Measurements from ENCODE around the gene NXPE4.

Gene NXPE4

GRCh38 chr11:114559425-114560310 is 35.9 kb downstream of the NXPE4 start, which contains the start of gene NXPE1:
NXPE1 (minus strand) TSS chr11:114559881; CDS start chr11:114551201, 8,680 bp downstream.
- DNase-seq: no peak

GRCh38 chr11:114556135-114556534 is 39.5 kb downstream of the NXPE4 start:
- DNase-seq: no peak

DNA sequence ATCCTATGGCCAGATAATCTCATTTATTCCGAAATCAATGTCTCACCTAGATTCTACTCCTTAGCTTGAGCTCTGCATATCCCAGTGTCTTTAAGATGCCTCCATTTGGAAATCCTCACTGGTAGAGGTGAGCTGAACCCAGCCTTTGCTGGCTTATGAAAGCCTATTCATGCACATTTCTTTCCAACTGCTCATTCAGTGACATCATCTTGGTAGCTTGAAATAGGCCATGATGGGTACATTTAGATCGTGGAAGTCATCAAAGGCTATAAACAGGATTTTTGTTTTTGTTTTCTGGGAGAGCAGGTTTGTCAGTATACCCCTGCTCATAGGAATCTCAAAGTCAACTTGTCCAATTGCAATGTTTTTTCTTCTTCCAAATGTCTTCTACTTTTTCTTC is 41.9 kb downstream of the NXPE4 start:
- no peak for DNase-seq

DNA sequence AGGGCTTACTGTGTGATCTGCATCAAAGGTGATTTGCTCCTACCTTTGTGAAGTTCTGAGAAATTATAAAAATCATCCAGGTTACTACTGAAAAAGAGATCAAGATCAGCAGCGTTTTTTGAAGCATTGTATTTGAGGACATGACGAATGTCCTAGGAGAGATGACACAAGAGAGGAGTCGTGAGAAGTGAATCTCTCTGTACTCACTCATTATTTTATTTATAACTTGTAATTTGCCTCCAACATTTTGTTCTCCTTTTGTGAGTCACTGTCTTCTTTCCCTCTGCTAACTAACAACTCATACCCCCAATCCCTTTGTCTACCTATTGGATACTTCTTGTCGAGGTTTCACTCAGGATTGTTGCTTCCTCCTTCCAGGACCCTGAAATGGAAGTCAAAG is 44.5 kb downstream of the NXPE4 start:
- no peak for DNase-seq

GRCh38 chr11:114525682-114526081 is 69.9 kb downstream of the NXPE4 start:
- DNase-seq: no peak

DNA sequence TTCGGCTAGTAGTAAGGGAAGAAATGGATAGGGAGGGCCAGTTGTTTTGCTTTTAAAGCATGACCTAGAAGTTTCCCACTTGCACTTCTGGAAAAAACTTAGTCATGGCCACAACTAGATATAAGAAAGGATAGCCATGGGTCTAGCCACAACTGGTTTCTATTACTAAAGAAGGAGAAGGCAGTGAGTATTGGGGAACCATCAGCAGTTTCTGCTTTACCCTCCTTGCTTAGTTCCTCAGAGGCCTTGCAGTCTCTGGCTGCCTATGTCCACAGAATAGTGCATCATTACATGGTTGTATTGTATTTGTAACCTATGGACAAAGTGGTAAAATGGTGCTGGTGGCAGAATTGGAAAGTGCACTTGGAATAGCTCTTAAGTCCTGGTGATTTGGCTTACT is 71.5 kb downstream of the NXPE4 start:
- DNase-seq: no peak

GRCh38 chr11:114522818-114523217 is 72.8 kb downstream of the NXPE4 start:
- DNase-seq: no peak
